RPMI8226 (cell line): Measurements from ENCODE around the gene DOHH.

Experiments used
- DNase-seq: peaks from one replicate; pipeline ENCODE4 v3.0.0-alpha.2; 2015

The DOHH gene

DNA sequence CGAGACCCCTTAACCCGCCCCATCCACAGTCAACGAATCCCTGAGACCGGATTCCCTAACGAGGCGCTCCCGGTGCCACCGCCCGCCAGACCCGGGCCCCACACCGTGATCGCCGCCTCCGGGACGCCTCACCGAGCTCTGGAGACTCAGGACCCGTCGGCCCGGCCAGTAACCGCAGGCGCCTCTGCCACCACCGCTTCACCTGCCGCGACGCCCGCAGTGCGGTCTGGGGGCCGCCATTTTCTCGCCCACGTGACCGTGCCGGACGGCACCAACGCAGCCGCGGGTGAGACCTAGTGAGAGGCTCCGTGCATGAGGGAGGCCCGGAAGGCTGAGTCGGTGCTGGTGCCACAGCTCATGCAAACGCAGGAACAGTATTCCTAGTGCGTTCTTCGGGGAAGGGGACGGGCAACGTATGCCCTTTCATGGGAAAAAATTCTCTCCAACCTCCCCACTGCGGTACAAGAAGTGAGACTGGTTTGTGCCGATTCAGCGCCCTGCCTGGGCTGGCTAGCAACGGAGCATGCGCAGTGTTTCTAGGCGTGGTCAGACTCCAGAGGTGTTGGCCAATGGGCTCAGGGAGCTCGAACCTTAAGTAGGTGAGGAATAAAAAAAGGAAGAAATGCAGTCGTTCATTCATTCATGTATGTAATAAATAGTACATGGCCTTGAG lies at the start of gene DOHH:
Gene DOHH, minus strand, starts transcription at position 246 of the 673 bp plus-strand sequence. CDS start 3,860 bp downstream, outside the sequence.
- peak; percentile 97 for DNase-seq

- DNase-seq: no peak
These were observed 49.3 kb upstream of the DOHH start for GRCh38 chr19:3549816-3550215.

DNA sequence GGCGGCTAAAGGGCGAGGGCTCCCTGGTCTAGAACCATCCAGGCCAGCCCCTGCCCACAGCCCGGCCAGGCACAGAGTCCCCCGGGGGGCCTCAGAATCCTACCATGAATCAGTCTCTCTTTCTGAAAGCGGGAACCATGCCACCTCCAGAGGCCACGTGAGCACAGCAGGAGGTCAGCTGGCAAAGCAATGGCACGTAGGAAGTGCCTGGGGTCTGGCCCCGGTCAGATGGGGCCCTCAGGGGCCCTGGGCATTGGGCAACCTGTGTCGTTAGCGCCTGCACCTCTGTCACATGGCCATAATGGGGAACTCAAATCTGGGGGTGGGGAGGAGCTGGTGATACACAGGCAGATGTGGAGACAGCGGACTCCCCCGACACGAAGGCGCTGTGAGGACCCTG lies 48.1 kb upstream of the DOHH start:
- no peak for DNase-seq

GRCh38 chr19:3547767-3548282 lies 47.4 kb upstream of the DOHH start:
- DNase-seq: no peak

- no peak for DNase-seq
These were observed 46.8 kb upstream of the DOHH start for GRCh38 chr19:3547301-3547731.

- no peak for DNase-seq
These were observed 45.6 kb upstream of the DOHH start for GRCh38 chr19:3546119-3546518.

DNA sequence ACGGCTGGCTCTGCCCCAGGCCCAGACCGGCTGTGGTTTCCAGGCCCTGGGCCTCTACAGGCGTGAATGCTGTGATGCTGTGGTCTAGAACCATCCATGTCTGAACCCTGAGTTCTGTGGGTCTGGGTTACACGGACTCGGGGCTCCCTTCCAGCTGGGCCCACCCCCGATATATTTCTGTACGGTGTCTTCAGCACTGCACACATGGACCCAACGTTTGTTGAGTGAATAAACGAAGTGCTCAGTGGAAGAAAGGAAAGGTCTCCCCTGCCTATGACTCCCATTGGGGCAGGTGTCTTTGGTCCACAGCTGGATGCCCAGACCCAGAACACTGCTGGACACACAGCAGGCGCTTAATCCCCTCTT lies 45.2 kb upstream of the DOHH start:
- no peak for DNase-seq

DNA sequence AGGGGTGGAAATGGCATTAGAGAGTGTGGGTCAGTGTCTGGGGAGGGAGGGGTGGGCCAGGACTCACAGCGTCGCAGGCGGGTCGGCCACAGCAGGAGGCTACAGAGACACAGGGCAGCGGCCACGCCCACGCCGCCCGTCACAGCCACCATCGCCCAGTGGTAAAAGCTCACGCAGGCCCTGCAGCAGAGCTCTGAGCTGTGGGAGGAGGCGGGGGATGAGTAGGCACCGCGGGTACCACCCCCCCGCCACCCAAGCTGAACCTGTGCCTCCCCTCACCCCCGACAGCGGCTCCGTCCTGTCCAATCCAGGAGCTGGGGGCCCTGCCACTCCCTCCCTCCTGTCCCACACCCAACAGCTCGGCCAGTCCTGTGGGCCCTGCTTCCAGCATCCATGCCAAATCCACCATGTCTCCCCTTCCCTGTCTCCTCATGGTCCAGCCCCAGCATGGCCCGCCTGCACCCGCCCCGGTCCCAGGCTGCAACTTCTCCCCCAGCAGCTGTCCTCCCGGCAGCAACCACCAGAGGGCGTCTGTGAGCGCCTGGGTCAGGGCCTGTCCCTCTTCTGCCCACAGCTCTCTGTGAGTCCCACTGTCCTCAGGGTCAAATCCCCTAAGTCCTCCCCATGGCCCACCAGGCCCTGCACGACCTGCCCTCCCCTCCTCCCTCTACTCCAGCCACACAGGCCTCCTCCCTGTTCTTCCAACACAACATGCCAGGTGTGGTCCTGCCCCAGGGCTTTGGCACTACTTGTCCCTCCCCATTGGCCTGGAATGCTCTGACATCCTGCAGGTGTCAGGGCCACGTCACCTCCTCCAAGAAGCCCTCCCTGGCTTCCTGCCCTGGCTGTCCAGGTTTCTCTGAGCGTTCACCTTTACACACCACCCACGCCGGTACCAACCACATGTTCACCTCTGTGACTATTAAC lies 44.5 kb upstream of the DOHH start:
- DNase-seq: peak; percentile 67

- DNase-seq: no peak
These were observed 43.5 kb upstream of the DOHH start for GRCh38 chr19:3544058-3544376.

GRCh38 chr19:3543150-3544057 lies 42.9 kb upstream of the DOHH start:
- no peak for DNase-seq

GRCh38 chr19:3539756-3540118 lies 39.3 kb upstream of the DOHH start:
- DNase-seq: no peak

DNA sequence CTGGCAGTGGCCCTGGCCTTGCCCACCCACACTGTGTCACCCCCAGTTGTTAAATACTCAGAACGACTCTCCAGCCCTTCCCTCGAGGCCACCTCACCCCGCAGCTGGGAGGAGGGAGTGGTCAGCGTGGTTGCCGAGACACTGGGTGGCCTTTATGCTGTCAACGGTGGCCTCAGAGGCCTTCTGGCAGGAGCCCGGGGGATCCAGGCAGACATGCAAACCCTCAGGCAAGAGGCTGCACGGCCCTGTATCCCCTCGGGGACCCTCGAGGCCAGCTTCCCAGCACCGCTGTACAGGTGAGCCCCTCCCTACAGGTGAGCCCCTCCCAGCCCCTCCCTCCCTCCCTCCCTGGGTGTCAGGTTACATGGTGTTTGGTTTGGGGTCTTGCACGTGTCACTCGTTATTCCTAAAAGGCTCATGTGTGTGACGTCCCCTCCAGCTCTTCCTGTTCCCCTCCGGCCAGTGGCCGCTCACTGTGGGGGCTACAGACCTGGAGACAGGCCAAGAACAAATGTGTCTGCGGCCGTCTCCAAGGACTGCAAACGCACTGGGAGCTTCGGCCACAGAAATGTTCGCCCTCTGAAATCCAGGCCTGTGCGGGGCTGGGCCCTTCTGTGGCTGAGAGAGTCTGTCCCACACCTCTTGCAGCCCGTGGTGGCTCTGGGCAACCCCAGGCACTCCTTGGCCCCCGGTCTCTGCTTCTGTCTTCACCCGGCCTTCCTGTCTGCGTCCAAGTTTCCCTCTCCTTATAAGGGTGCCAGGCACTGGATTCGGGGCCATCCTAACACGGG lies 38.7 kb upstream of the DOHH start, which contains the start of gene TEKTIP1:
Gene TEKTIP1, plus strand, starts transcription at position 210 of the 791 bp plus-strand sequence. Its CDS starts 4 bp downstream, at position 214.
- no peak for DNase-seq

DNA sequence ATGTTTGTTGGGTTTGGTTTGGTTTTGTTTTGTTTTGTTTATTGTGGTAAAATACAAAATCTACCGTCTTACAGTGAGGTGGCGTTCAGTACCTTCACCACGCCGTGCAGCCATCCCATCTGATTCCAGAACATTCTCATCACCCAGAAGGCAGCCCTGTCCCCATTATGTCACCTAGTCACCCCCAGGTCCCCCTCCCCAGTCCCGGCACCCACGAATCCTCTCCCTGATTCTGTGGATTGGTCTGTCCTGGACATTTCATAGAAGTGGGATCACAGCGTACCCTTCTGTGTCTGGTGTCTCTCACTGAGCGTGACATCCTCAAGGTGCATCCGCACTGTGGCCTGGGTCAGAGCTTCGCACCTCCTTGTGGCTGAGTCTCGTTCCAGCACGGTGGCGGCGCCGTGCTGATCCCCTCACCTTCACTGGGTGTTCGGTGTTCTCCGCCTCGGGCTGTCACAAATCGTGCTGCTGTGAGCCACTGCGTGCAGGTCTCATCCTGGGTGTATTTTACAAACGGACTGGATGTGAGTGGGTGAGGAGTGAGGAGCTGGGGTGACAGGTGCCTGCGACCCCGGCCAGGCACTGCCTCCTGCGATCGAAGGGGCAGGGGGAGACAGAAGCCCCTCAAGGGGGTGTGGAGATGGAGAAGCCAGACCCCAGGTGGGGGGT lies 37.9 kb upstream of the DOHH start:
- no peak for DNase-seq

DNA sequence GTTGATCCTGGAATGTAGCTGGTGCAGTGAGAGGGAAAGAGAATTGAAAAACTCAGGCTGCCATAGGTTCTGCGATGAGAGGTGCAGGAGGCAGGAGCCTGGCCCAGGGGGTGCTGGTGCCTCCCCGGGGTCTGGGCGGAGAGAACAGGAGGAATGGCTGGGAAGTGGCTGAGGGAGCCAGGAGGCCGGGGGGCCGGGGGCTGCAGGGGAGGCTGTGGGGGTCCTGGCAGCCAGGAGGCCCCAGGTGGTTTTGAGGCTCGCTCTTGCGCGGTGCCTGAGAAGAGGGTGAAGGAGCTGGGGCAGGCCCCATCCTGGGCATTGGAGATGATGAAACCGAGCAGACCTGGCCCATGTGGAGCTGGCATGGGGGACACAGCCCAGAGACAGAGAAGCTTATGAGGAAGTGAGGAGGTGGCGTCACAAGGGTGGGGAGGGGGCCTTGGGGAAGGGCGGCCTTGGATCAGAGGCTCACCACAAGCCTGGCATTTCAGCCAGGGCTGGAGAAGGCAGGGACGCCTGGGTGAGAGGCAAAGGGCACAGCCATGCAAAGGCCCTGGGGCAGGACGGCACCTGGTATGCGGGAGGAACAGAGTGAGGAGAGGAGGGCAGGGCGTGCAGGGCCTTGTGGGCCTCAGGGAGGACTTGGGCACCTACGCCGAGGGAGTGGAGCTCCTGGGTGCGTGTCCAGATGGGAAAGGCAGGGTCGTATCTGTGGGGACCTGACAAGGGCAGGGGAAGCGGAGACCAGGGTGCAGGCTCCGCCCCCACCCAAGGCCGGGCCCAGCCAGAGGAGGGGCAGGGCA lies 37.2 kb upstream of the DOHH start:
- no peak for DNase-seq

DNA sequence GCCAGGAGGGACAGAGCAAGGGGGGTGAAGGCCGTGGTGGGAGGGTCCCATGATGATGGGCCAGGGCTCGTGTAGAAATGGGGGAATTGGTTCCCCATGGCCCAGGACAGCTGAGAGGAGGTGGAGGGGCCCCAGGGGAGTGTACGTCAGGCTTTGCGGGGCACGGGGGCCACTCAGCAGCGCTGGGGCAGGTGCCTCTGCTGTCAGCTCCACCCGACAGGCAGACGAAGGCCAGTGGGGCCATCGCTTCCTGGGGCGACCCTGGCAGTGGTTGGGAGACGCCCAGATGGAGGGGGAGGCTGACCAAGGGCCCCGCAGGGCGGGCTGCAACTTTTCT lies 36.6 kb upstream of the DOHH start:
- no peak for DNase-seq

GRCh38 chr19:3536429-3537100 lies 36.1 kb upstream of the DOHH start:
- DNase-seq: no peak

GRCh38 chr19:3535981-3536380 lies 35.5 kb upstream of the DOHH start:
- no peak for DNase-seq

DNA sequence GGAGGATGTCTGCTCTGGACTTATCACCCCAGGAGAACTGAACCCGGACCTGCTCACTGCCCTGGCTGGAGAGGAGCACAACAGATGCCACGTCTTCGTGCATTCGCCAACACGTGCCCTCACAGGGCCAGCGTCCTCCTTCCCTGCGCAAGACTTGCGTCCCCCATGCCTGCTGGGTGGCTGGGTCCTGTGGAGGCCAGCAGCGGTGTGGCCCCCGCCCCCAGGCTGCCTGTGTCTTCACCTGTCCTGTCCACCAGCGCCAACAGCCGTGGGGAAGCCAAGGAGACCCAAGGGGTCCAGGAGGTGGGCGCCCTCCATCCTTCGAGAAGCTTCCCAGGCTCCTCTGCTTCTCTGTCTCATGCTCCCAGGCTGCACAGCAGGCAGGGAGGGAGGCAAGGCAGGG lies 35.1 kb upstream of the DOHH start:
- no peak for DNase-seq

DNA sequence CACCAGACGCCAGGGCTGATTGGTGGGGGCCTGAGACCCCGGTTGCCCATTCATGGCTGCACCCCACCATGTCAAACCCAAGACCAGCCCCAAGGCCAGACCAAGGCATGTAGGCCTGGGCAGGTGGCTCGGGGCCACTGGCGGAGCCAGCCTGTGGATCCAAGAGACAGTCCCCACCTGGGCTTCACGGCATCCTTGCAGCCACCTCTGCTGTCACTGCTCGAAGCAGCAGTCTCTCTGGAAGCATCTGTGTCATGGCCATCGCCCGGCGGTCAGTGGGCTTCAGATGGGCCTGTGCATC lies 34.7 kb upstream of the DOHH start:
- DNase-seq: no peak
